IPS-20b (cell line): ENCODE results near the gene PI16.

Experiments
- H3K27ac ChIP-seq: one replicate; pipeline ENCODE4 v1.5.1; 2013; ENCODE audit warnings: low read length
- H3K27me3 ChIP-seq: 2 replicates; pipeline ENCODE4 v1.6.1; 2013; ENCODE audit warnings: mild to moderate bottlenecking, low read length, inconsistent platforms; ENCODE audit not compliant: insufficient read depth
- H3K36me3 ChIP-seq: 2 replicates; pipeline ENCODE4 v1.6.1; 2013; ENCODE audit warnings: low read depth, mild to moderate bottlenecking, inconsistent platforms, low read length, moderate library complexity; ENCODE audit not compliant: insufficient read depth
- H3K4me1 ChIP-seq: 2 replicates; pipeline ENCODE4 v1.6.1; 2013; ENCODE audit warnings: mild to moderate bottlenecking, control low read depth, inconsistent platforms, low read length, moderate library complexity; ENCODE audit not compliant: insufficient read depth
- H3K4me3 ChIP-seq: 2 replicates; pipeline ENCODE4 v1.5.1; 2013; ENCODE audit warnings: mild to moderate bottlenecking, low read length, inconsistent platforms
- H3K9ac ChIP-seq: 2 replicates; pipeline ENCODE4 v1.6.1; 2013; ENCODE audit warnings: low read depth, mild to moderate bottlenecking, inconsistent platforms, low read length, moderate library complexity
- H3K9me3 ChIP-seq: 2 replicates; pipeline ENCODE4 v1.6.1; 2013; ENCODE audit warnings: mild to moderate bottlenecking, low read depth, low read length, inconsistent platforms; ENCODE audit not compliant: insufficient read depth

The PI16 gene

DNA sequence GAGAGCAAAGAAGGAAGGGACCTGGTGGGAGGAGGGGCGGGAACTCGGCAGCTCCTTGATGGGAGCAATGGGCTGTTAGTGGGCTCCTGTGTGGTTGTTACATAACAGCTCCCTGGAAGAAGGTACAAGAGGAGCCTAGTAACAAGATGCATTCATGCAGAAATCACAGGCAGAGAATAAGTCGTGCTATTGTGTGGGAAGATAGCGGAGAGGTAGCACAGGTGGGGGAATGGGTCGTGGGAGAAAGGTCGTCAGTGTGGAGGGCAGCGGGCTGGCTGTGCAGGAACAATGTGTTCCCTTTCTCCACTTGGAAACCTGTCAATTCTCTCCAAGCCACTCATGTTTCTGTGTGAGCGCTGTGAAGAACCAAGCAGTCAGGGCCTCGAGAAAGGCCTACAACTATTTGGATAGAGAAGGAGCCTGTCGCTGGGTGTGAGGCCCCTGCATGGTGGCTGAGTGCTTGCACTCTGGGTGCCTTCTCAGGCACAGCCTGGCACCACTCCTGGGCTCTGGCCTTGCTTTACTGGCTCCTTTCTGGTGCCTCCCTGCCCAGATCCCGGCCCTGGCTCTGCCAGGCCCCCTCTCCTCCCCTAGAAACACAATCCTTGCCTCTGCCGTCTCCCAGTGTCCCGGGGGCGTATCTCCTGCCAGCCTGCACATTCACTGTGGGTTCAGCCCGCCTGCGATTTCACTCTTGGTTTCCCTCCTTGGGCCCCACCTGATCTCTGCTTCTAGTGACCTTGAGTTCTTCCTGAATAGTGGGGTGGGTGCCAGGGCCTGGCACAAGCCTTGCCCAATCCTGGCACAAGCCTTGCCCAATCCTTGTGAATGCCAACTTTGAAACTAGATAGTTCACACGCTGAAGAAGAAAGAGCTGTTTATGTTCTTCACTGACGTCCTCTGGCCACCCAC, 43.5 kb downstream of the PI16 start:
- H3K9ac ChIP-seq: no peak overlapping the region
- no peaks in the 10 kb centered on the region for H3K36me3 ChIP-seq
- H3K27ac ChIP-seq: no peak overlapping the region
- no peak overlapping the region for H3K4me3 ChIP-seq
- no peaks in the 10 kb centered on the region for H3K9me3 ChIP-seq
- H3K4me1 ChIP-seq: no peaks in the 10 kb centered on the region; the same call in 1 of the 2 replicates
- H3K27me3 ChIP-seq: no peaks in the 10 kb centered on the region

DNA sequence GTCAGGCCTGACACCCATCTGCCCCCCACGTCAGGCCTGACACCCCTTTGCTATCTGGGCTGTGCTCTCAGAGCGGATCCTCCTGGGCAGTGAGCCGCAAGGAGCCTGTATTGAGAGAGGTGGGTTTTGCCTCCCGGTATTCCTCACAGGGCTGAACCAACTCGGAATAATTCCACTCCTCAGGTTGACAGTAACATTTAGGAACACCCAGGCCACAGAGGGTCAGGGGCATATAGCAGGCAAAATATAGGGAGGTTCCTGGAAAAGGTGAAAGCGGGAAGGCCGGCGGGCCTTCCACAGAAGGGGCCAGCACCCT, 44.1 kb downstream of the PI16 start:
- H3K9me3 ChIP-seq: no peaks in the 10 kb centered on the region
- no peaks in the 10 kb centered on the region; the same call in 1 of the 2 replicates for H3K4me1 ChIP-seq
- H3K4me3 ChIP-seq: no peak overlapping the region
- H3K9ac ChIP-seq: no peak overlapping the region
- no peaks in the 10 kb centered on the region for H3K36me3 ChIP-seq
- H3K27me3 ChIP-seq: no peaks in the 10 kb centered on the region
- H3K27ac ChIP-seq: no peak overlapping the region

DNA sequence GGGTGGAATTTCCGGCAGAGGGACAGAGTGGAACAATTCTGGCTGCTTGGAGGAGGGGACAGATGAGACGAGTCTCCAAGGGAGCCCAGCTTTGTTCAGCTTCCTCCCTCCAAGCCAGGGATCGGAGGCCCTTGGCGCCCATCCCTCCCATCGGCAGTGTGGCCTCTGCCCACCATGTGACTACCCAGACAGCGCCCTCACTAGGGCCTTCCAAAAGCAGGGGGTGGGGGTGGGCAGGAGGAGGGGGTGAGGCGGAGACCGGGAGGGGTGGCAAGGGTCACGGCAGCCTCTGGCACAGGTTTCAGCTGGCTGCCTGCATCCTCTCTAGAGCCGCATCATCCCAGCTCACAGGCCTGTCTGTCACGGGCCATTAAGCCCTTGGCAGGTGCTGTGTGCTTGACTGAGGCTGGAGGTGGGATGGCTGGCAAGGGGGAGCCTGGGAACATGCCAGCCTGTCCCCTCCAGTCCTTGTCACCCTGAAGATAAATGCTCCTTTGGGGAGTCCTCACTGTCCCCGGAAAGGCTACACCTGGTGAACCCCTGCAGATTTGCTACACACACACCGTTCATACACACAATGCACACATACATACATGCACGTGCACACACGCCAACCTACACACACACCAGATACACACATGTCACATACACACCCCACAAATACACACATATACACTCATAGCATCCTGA, 44.7 kb downstream of the PI16 start:
- Histone ChIP-seq H3K9me3 (no peaks in the 10 kb centered on the region), H3K36me3 (no peaks in the 10 kb centered on the region), H3K27me3 (no peaks in the 10 kb centered on the region), H3K9ac (no peak overlapping the region), H3K27ac (no peak overlapping the region), H3K4me1 (no peaks in the 10 kb centered on the region; the same call in 1 of the 2 replicates), H3K4me3 (no peak overlapping the region)

- Histone ChIP-seq H3K9me3 (no peaks in the 10 kb centered on the region), H3K27ac (no peak overlapping the region), H3K4me1 (no peaks in the 10 kb centered on the region; the same call in 1 of the 2 replicates), H3K9ac (no peak overlapping the region), H3K4me3 (no peak overlapping the region), H3K27me3 (no peaks in the 10 kb centered on the region), H3K36me3 (no peaks in the 10 kb centered on the region)
Measured at GRCh38 chr6:36999751-37000125, 45.2 kb downstream of the PI16 start.

GRCh38 chr6:37004044-37004980, 49.8 kb downstream of the PI16 start:
- Histone ChIP-seq H3K27ac (no peak overlapping the region), H3K4me1 (no peaks in the 10 kb centered on the region), H3K9me3 (no peaks in the 10 kb centered on the region), H3K4me3 (no peak overlapping the region), H3K9ac (no peak overlapping the region), H3K27me3 (no peaks in the 10 kb centered on the region), H3K36me3 (no peaks in the 10 kb centered on the region)

DNA sequence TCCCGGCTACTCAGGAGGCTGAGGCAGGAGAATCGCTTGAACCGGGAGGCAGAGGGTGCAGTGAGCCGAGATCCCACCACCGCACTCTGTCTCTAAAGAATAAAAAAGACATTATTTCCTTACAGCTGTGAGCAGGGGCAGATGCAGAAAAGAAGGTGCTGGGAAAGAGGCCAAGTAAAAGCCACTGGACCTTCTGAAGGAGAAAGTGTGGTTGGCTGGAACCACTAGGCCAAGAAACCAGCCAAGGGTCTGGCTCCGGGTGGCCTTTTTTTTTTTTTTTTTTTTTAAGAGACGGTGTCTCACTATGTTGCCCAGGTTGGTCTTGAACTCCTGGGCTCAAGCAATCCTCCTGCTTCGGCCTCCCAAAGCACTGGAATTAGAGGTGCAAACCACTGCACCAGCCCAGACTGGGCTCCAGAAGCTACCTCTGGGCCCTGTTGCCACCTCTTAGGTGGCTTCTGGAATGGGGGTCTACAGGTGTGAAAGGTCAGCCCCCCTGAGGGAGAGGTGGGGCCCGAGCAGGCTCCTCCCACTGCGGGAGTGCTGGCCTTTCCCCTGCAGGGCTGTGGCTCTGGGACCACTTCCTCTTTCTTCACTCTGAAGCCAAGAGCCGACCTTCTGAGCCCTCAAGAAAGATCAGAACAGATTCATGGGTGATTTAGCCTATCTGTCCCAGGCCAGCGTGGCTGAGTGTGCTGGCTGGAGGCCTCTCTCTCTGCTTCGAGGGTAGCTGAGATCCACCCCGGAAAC, 50.7 kb downstream of the PI16 start, which contains the start of gene FGD2:
FGD2 (plus strand) TSS at position 595 of the 750 bp plus-strand sequence. CDS start 163 bp downstream, outside the sequence.
- Histone ChIP-seq H3K4me1 (no peaks in the 10 kb centered on the region), H3K4me3 (no peak within 1 kb of the TSS), H3K27me3 (no peaks in the 10 kb centered on the region), H3K9me3 (no peaks in the 10 kb centered on the region), H3K27ac (no peak within 1 kb of the TSS), H3K9ac (no peak within 1 kb of the TSS), H3K36me3 (no peaks in the 10 kb centered on the region)

DNA sequence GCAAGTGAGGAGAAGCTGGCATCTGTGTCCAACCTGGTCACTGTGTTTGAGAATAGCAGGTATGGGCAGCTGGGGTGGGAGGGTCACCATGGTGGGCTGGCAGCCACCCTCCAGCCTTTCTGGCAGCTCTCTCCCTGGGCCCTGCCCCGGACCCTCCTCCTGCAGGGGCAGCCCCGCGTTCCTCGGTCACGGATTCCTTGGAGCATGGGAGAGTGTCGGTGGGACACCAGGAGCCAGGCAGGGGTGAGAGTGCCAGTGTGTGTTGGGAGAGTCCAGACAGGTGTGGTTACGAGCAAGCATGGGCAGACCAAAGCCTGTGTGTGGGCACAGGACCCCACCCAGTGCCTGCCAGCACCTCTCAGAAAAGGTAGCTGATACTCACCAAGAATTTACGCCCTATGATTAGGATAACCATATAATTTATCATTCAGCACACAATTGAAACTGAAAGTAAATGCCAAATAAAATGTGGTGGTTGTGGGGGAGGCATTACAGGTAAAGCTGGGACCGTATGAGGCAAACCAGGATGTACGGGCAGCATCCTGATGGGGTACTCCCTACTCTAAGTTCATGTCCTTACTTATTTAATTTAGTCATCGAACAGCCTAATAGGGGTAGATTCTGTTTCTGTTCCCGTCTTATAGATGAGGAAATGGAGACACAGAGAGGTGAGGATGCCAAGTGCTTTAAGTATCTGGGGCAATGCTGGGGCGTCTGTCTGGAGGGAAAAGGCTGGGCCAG, 51.5 kb downstream of the PI16 start:
- H3K36me3 ChIP-seq: no peaks in the 10 kb centered on the region
- H3K9me3 ChIP-seq: no peaks in the 10 kb centered on the region
- H3K4me3 ChIP-seq: no peak overlapping the region
- no peak overlapping the region for H3K27ac ChIP-seq
- no peak overlapping the region for H3K9ac ChIP-seq
- H3K27me3 ChIP-seq: no peaks in the 10 kb centered on the region
- H3K4me1 ChIP-seq: no peaks in the 10 kb centered on the region

DNA sequence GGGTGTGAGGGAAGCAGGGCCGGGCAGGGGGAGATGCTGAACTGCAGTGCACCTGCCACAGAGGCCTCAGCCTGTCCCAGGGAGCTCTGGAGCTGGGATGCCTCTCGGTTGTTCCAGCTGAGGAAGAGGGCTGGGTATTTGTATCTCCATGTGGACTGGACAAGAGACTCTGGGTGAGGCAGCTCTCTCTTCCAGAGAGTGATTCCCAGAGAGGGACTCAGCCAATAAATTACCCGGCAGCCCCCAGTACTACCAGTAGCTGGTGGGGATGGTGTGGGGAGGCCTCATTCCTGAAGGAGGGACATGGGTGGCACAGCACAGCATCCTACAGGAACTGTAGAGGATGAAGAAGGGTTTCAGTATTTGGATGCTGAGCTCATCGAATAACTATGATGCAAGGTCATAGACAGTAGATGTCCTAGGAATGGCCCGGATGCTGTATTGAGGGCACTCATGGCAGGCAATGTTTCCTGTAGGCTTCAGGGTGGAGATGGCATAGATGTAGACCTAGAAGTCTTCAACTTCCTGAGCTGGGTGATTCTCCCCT, 52.3 kb downstream of the PI16 start:
- Histone ChIP-seq H3K36me3 (no peaks in the 10 kb centered on the region), H3K9ac (no peak overlapping the region), H3K4me3 (no peak overlapping the region), H3K4me1 (no peaks in the 10 kb centered on the region), H3K27ac (no peak overlapping the region), H3K9me3 (no peaks in the 10 kb centered on the region), H3K27me3 (no peaks in the 10 kb centered on the region)

DNA sequence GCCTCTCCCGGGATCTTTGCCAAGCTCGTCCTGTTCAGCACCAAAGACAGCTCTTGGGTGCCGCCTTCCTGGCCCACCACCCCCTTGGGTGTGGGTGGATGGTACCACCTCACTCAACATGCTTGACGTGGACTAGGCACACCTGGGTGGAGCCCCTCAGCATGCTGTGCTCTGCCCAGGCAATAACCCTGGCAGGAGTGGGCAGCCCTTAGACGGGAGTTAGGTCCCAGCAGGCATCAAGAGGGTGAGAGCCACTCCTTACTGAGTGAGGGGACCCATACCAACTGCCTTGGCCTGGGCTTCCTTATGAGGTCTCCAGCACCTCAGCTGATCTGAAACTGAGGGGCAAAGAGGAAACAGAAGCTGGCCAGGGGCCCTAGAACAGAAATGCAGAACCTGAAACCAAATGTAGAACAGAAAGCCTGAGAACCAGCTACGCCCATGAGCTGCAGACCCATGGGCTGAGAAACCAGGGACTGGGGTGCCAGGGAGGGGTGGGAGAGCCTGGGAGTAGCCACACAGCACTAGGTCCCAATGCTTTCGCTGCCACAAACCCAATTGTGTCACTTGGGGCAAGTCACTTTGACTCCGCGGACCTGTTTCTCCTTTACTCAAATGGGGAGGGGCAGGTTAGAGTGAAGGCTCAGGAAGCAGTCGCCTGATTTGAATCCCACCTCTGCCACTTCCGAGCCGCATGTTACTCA, 53.0 kb downstream of the PI16 start:
- no peak overlapping the region for H3K9ac ChIP-seq
- H3K36me3 ChIP-seq: no peaks in the 10 kb centered on the region
- H3K27ac ChIP-seq: no peak overlapping the region
- no peaks in the 10 kb centered on the region for H3K27me3 ChIP-seq
- no peaks in the 10 kb centered on the region for H3K4me1 ChIP-seq
- no peak overlapping the region for H3K4me3 ChIP-seq
- no peaks in the 10 kb centered on the region for H3K9me3 ChIP-seq
